HL-60/S4 treated with retinoic acid at 250 ng/mL for 4 days and 3 days (cell line): ENCODE measurements around the gene UBE4B.

ENCODE experiments used
- in situ Hi-C: fragments of 300-500 bp; cut with MboI; formaldehyde crosslinking; loops from 2 replicates; pipeline ENCODE4 v1.7.0; 2022; ENCODE audit warnings: low sequenced_read_pairs

UBE4B gene

GRCh38 chr1:10033359-10033845 lies 644 bp downstream of the UBE4B start:
- in situ Hi-C loops: no loop called here

GRCh38 chr1:10042746-10043145 lies 10.0 kb downstream of the UBE4B start:
- in situ Hi-C loops: no loop called here

- in situ Hi-C loops: no loop called here
Observed at GRCh38 chr1:10045480-10046355, 13.0 kb downstream of the UBE4B start.

GRCh38 chr1:10046356-10047085 lies 13.8 kb downstream of the UBE4B start:
- in situ Hi-C loops: no loop called here

- in situ Hi-C loops: no loop called here
Observed at GRCh38 chr1:10048601-10049000, 15.8 kb downstream of the UBE4B start.

- in situ Hi-C loops: no loop called here
Observed at GRCh38 chr1:10050611-10051010, 17.9 kb downstream of the UBE4B start.

GRCh38 chr1:10051656-10052055 lies 18.9 kb downstream of the UBE4B start:
- in situ Hi-C loops: no loop called here

GRCh38 chr1:10052347-10052746 lies 19.6 kb downstream of the UBE4B start:
- in situ Hi-C loops: no loop called here

- in situ Hi-C loops: no loop called here
Observed at GRCh38 chr1:10054465-10054864, 21.7 kb downstream of the UBE4B start.

- in situ Hi-C loops: no loop called here
Observed at GRCh38 chr1:10056599-10056987, 23.8 kb downstream of the UBE4B start.

GRCh38 chr1:10057343-10057742 lies 24.6 kb downstream of the UBE4B start:
- in situ Hi-C loops: no loop called here

GRCh38 chr1:10057796-10058195 lies 25.0 kb downstream of the UBE4B start:
- in situ Hi-C loops: no loop called here

GRCh38 chr1:10059342-10059718 lies 26.6 kb downstream of the UBE4B start:
- in situ Hi-C loops: no loop called here

GRCh38 chr1:10060311-10061100 lies 27.7 kb downstream of the UBE4B start:
- in situ Hi-C loops: no loop called here

GRCh38 chr1:10061276-10061675 lies 28.5 kb downstream of the UBE4B start:
- in situ Hi-C loops: no loop called here

- in situ Hi-C loops: no loop called here
Observed at GRCh38 chr1:10063878-10064277, 31.1 kb downstream of the UBE4B start.

- in situ Hi-C loops: no loop called here
Observed at GRCh38 chr1:10064416-10065343, 31.9 kb downstream of the UBE4B start.

GRCh38 chr1:10065344-10065685 lies 32.6 kb downstream of the UBE4B start:
- in situ Hi-C loops: no loop called here

- in situ Hi-C loops: no loop called here
Observed at GRCh38 chr1:10065760-10066159, 33.0 kb downstream of the UBE4B start.

- in situ Hi-C loops: no loop called here
Observed at GRCh38 chr1:10068605-10069294, 36.0 kb downstream of the UBE4B start.
